Neuronal stem cell (in vitro differentiated cells): Measurements from ENCODE around the gene MRPL1.
A peak's percentile ranks its signal among the peaks of the same experiment; 100 is the strongest.

Source experiments
- DNase-seq: peaks from one replicate; pipeline ENCODE4 v3.0.0-alpha.2; 2013; ENCODE audit warnings: low spot score
- H2AFZ ChIP-seq: one replicate; pipeline ENCODE4 v1.6.1; 2013; ENCODE audit warnings: mild to moderate bottlenecking, low read length, inconsistent platforms
- H2AK5ac ChIP-seq: 2 replicates; pipeline ENCODE4 v1.6.1; 2013; ENCODE audit warnings: low read depth, mild to moderate bottlenecking, inconsistent platforms, low read length, moderate library complexity, mixed read lengths
- H2BK120ac ChIP-seq: 2 replicates; pipeline ENCODE4 v1.6.1; 2013; ENCODE audit warnings: low read depth, mild to moderate bottlenecking, inconsistent platforms, low read length, moderate library complexity, mixed read lengths
- H2BK12ac ChIP-seq: one replicate; pipeline ENCODE4 v1.6.1; 2013; ENCODE audit warnings: low read length, inconsistent platforms
- H2BK15ac ChIP-seq: 2 replicates; pipeline ENCODE4 v1.6.1; 2013; ENCODE audit warnings: mild to moderate bottlenecking, low read length, inconsistent platforms, mixed read lengths
- H2BK5ac ChIP-seq: one replicate; pipeline ENCODE4 v1.6.1; 2013; ENCODE audit warnings: inconsistent platforms, mild to moderate bottlenecking, low read length, moderate library complexity
- H3K14ac ChIP-seq: one replicate; pipeline ENCODE4 v1.6.1; 2013; ENCODE audit warnings: low read length, inconsistent platforms
- H3K18ac ChIP-seq: 2 replicates; pipeline ENCODE4 v1.6.1; 2013; ENCODE audit warnings: low read length, inconsistent platforms
- H3K23ac ChIP-seq: 2 replicates; pipeline ENCODE4 v1.6.1; 2013; ENCODE audit warnings: low read depth, mild to moderate bottlenecking, mixed read lengths, low read length, inconsistent platforms; ENCODE audit not compliant: poor library complexity
- H3K27ac ChIP-seq: replicated peaks from 3 replicates; pipeline ENCODE4 v1.5.1; 2013; ENCODE audit warnings: low read length, inconsistent platforms
- H3K27me3 ChIP-seq, 3 experiments: 2 replicates each; pipeline ENCODE4 v1.6.1; 2013; ENCODE audit warnings: low read length in 3 of 3, mild to moderate bottlenecking in 2 of 3, inconsistent platforms in 1 of 3, low read depth in 1 of 3, mixed read lengths in 1 of 3, moderate library complexity in 1 of 3; ENCODE audit not compliant: control insufficient read depth in 3 of 3, insufficient read depth in 3 of 3
- H3K36me3 ChIP-seq, 2 donors: replicated peaks in 1 of 2; 2 replicates each; pipeline ENCODE4 v1.6.1; 2013; ENCODE audit warnings: low read length in 2 of 2; ENCODE audit not compliant: control insufficient read depth in 2 of 2, insufficient read depth in 2 of 2
- H3K4ac ChIP-seq: 2 replicates; pipeline ENCODE4 v1.6.1; 2013; ENCODE audit warnings: inconsistent platforms, mild to moderate bottlenecking, low read length, moderate library complexity
- H3K4me1 ChIP-seq, 2 donors: 1 replicate in 1 of 2; 2 replicates in 1 of 2; pipeline ENCODE4 v1.6.1; 2013; ENCODE audit warnings: low read length in 2 of 2, low read depth in 1 of 2; ENCODE audit not compliant: control insufficient read depth in 2 of 2, insufficient read depth in 1 of 2
- H3K4me2 ChIP-seq: one replicate; pipeline ENCODE4 v1.6.1; 2013; ENCODE audit warnings: mild to moderate bottlenecking, low read length, inconsistent platforms; ENCODE audit not compliant: insufficient read depth, poor library complexity, severe bottlenecking
- H3K4me3 ChIP-seq, 2 donors: 2 replicates each; pipeline ENCODE4 v1.5.1; 2013; ENCODE audit warnings: low read length in 2 of 2, mild to moderate bottlenecking in 2 of 2, inconsistent platforms in 1 of 2, moderate library complexity in 1 of 2
- H3K79me1 ChIP-seq: one replicate; pipeline ENCODE4 v1.6.1; 2013; ENCODE audit warnings: low read depth, mild to moderate bottlenecking, inconsistent platforms, low read length, moderate library complexity
- H3K9ac ChIP-seq: one replicate; pipeline ENCODE4 v1.6.1; 2013; ENCODE audit warnings: mild to moderate bottlenecking, low read depth, low read length, inconsistent platforms; ENCODE audit not compliant: poor library complexity
- H3K9me3 ChIP-seq, 2 donors: replicated peaks in 1 of 2; 2 replicates each; pipeline versions ENCODE3 to v1.6.1; 2013; ENCODE audit warnings: low read length in 2 of 2, mild to moderate bottlenecking in 2 of 2, inconsistent platforms in 1 of 2, low read depth in 1 of 2, mixed read lengths in 1 of 2, moderate library complexity in 1 of 2; ENCODE audit not compliant: control insufficient read depth in 2 of 2, insufficient read depth in 1 of 2
- H4K8ac ChIP-seq: one replicate; pipeline ENCODE4 v1.6.1; 2013; ENCODE audit warnings: low read depth, mild to moderate bottlenecking, inconsistent platforms, low read length, moderate library complexity
- H4K91ac ChIP-seq: one replicate; pipeline ENCODE4 v1.6.1; 2013; ENCODE audit warnings: low read length, low read depth, mild to moderate bottlenecking, inconsistent platforms; ENCODE audit not compliant: poor library complexity
- WGBS, 2 donors: extraction: QIAGEN DNeasy Blood & Tissue Kit; methylation state at CpG; one replicate each; pipeline ENCODE4 v1.1.7; 2013; ENCODE audit warnings: missing lambda C conversion rate in 2 of 2, mixed read lengths in 1 of 2; ENCODE audit not compliant: insufficient read length in 2 of 2, insufficient replicate concordance in 1 of 2; ENCODE audit errors: extremely low coverage in 2 of 2; 5-methylcytosine and 5-hydroxymethylcytosine counted together

The MRPL1 gene

DNA sequence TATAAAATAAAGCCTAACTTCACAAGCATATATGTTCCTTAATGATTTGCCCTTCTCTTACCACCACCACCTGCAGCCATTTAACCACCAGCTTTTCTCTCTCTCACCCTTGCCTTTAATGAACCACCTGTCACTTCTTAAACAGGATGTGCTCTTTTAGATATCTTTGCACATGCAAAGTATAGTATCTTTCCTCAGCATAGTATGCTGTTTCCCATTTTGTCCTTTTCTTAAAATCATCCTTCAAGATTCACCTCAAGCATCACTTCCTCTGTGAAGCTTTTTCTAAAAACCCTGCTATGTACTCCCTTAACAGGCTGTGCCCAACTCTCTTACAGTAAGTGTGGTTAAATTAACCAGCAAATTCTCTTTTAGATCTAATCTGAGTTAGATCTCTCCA lies 35.3 kb upstream of the MRPL1 start:
- H2BK12ac ChIP-seq = no peak overlapping the region
- no peak overlapping the region for H2BK15ac ChIP-seq
- H3K27me3 ChIP-seq = no peaks in the 10 kb centered on the region
- H4K91ac ChIP-seq = no peak overlapping the region
- H2BK5ac ChIP-seq = no peak overlapping the region
- H3K79me1 ChIP-seq = no peaks in the 10 kb centered on the region
- no peak overlapping the region for H3K23ac ChIP-seq
- H3K4me1 ChIP-seq = no peaks in the 10 kb centered on the region
- no peak overlapping the region for H3K14ac ChIP-seq
- H3K27ac ChIP-seq = no peak overlapping the region
- no peaks in the 10 kb centered on the region for H3K36me3 ChIP-seq
- no peak overlapping the region for H3K9ac ChIP-seq
- H3K9me3 ChIP-seq = no peaks in the 10 kb centered on the region
- H4K8ac ChIP-seq = no peak overlapping the region
- no peak overlapping the region for H3K4me3 ChIP-seq
- no peak overlapping the region for H3K18ac ChIP-seq
- DNase-seq = no peak
- H3K4me2 ChIP-seq = no peak overlapping the region
- H2BK120ac ChIP-seq = no peak overlapping the region
- H2AFZ ChIP-seq = no peak overlapping the region
- no peak overlapping the region for H2AK5ac ChIP-seq
- H3K4ac ChIP-seq = no peak overlapping the region

DNA sequence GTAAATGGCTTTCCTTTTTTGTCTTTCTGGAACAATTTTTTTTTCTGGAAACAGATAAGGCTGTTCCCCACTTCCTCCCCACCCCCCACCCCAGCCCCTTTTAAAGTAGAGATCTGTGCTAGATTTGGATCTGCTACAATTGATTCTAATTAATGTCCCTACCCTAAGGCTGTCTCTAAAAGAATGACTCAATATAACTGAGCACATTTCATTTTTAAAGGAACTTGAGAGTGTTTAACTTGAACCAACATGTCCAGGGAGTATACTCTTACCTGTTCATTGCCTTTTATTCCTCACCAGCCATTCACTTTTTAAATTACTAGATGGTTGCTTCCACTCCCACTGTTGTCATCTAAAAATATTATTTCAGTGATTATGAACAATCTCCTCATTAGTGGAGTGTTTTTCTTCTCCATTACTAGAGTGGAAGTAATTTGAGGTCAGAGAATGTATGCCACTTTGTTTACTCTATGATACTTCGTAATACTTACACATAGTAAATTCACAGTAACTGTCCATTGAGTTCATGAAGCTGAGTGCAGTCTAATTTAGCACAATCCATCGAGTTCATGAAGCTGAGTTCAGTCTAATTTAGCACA lies 29.4 kb upstream of the MRPL1 start:
- no CpG with 5 or more reads among the region's 2 CpGs for WGBS, 2 donors
- Histone ChIP-seq H3K9me3 (no peaks in the 10 kb centered on the region), H3K4ac (no peak overlapping the region)

DNA sequence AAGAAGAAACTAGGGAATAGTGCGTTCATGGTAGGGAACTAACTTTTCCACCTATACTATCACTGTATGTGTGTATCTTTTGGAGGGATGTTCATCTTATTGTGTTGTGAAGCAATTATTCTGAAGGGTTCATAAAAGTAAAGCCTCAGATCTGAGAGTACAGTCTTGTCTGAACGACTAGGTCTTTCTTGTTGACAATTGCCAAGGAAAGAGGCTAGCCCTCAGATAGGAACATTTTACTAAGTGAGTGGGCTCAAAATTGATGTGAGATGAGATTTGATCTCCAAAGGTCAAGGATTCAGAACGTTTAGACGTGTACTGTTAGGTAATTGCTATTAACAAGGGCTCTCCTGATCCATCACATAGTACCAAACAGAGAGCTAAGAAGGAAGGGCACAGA lies 28.2 kb upstream of the MRPL1 start:
- no peak overlapping the region for H3K23ac ChIP-seq
- no peak overlapping the region for H2AK5ac ChIP-seq
- no peaks in the 10 kb centered on the region for H3K9me3 ChIP-seq
- H3K27me3 ChIP-seq = no peaks in the 10 kb centered on the region
- no peak overlapping the region for H3K4me3 ChIP-seq
- no peaks in the 10 kb centered on the region for H3K4me1 ChIP-seq
- H3K36me3 ChIP-seq = no peaks in the 10 kb centered on the region
- no peak overlapping the region for H3K4me2 ChIP-seq
- H4K8ac ChIP-seq = no peak overlapping the region
- no peak overlapping the region for H4K91ac ChIP-seq
- no peak overlapping the region for H3K9ac ChIP-seq
- no peak overlapping the region for H3K27ac ChIP-seq
- no peak overlapping the region for H2AFZ ChIP-seq
- H3K4ac ChIP-seq = no peak overlapping the region
- H3K79me1 ChIP-seq = no peaks in the 10 kb centered on the region
- no peak overlapping the region for H2BK5ac ChIP-seq
- H2BK120ac ChIP-seq = no peak overlapping the region
- no peak overlapping the region for H2BK12ac ChIP-seq
- DNase-seq = no peak
- H3K14ac ChIP-seq = no peak overlapping the region
- no peak overlapping the region for H2BK15ac ChIP-seq
- WGBS, 2 donors = no CpG with 5 or more reads among the region's 4 CpGs
- H3K18ac ChIP-seq = no peak overlapping the region

More for the DNA sequence above, 29.4 kb upstream of the MRPL1 start:
- H3K4me2 ChIP-seq = no peak overlapping the region
- H3K14ac ChIP-seq = no peak overlapping the region
- H2BK12ac ChIP-seq = no peak overlapping the region
- no peak for DNase-seq
- no peak overlapping the region for H3K9ac ChIP-seq
- H3K18ac ChIP-seq = no peak overlapping the region
- no peaks in the 10 kb centered on the region for H3K4me1 ChIP-seq
- no peak overlapping the region for H3K23ac ChIP-seq
- H3K4me3 ChIP-seq = no peak overlapping the region
- no peak overlapping the region for H2BK120ac ChIP-seq
- no peak overlapping the region for H4K8ac ChIP-seq
- no peaks in the 10 kb centered on the region for H3K27me3 ChIP-seq
- H2AFZ ChIP-seq = no peak overlapping the region
- H2BK5ac ChIP-seq = no peak overlapping the region
- no peak overlapping the region for H4K91ac ChIP-seq
- H3K79me1 ChIP-seq = no peaks in the 10 kb centered on the region
- no peaks in the 10 kb centered on the region for H3K36me3 ChIP-seq
- H2AK5ac ChIP-seq = no peak overlapping the region
- H2BK15ac ChIP-seq = no peak overlapping the region
- no peak overlapping the region for H3K27ac ChIP-seq

DNA sequence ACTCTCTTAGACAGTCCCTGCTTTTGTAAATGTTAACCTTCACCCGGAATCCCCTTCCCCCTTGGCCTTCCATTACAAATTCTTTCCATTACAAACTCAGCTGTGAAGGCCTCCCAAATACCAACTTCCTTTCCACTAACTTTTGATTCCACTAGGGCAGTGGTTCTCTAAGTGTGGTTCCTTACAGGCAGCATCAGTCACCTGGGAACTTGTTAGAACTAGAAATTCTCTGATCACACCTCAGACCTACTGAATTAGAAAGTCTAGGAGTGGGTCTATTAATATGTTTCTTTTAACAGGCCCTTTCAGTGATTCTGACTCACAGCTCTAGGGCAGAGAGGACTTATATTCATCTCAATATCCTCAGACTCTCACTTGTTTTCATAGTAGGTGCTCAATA lies 19.0 kb upstream of the MRPL1 start:
- Histone ChIP-seq H3K36me3 (no peaks in the 10 kb centered on the region), H4K91ac (no peak overlapping the region), H2BK5ac (no peak overlapping the region), H3K4me1 (no peaks in the 10 kb centered on the region), H2AFZ (peak overlapping the region; percentile 17), H3K18ac (no peak overlapping the region), H3K23ac (no peak overlapping the region), H2BK12ac (no peak overlapping the region), H2AK5ac (no peak overlapping the region), H3K79me1 (no peaks in the 10 kb centered on the region), H4K8ac (no peak overlapping the region), H3K14ac (no peak overlapping the region), H3K4me2 (no peak overlapping the region), H3K9ac (no peak overlapping the region), H2BK15ac (no peak overlapping the region), H3K4ac (no peak overlapping the region), H2BK120ac (no peak overlapping the region), H3K27ac (no peak overlapping the region), H3K9me3 (no peaks in the 10 kb centered on the region), H3K4me3 (no peak overlapping the region), H3K27me3 (no peaks in the 10 kb centered on the region)
- WGBS, 2 donors = no CpG with 5 or more reads among the region's 1 CpG
- no peak for DNase-seq
